KOPT-K1 (cell line): ENCODE measurements around the gene RNASE3.
"Not testable (repeated sequence)": the region's sequence is repeated elsewhere in the genome, so short reads cannot be mapped to it uniquely, and the experiment has no call there.

Source experiments
- H3K27ac ChIP-seq: fragments of 200-600 bp; sonication (generic); 2 replicates; pipeline ENCODE4 v1.5.1; 2016; ENCODE audit warnings: antibody characterized with exemption, mild to moderate bottlenecking, low read depth, low read length; ENCODE audit not compliant: poor library complexity, severe bottlenecking
- H3K36me3 ChIP-seq: fragments of 200-600 bp; sonication (generic); 2 replicates; pipeline ENCODE4 v1.5.1; 2017; ENCODE audit warnings: antibody characterized with exemption, mild to moderate bottlenecking, low read length, moderate library complexity; ENCODE audit not compliant: insufficient read depth
- H3K9me3 ChIP-seq: fragments of 200-600 bp; sonication (generic); 2 replicates; pipeline ENCODE4 v1.5.1; 2017; ENCODE audit warnings: antibody characterized with exemption, low read length, mild to moderate bottlenecking; ENCODE audit not compliant: insufficient read depth, poor library complexity, severe bottlenecking

The RNASE3 gene

GRCh38 chr14:20882787-20883186 lies 8.4 kb upstream of the RNASE3 start:
- not testable (repeated sequence) for H3K27ac ChIP-seq, H3K36me3 ChIP-seq, H3K9me3 ChIP-seq

- H3K27ac ChIP-seq, H3K36me3 ChIP-seq, H3K9me3 ChIP-seq: not testable (repeated sequence)
Measured at GRCh38 chr14:20888411-20888810, 2.8 kb upstream of the RNASE3 start.

- H3K27ac ChIP-seq, H3K36me3 ChIP-seq, H3K9me3 ChIP-seq: not testable (repeated sequence)
Measured at GRCh38 chr14:20895322-20895721, 4.1 kb downstream of the RNASE3 start.

GRCh38 chr14:20904393-20905029 lies 13.3 kb downstream of the RNASE3 start:
- Histone ChIP-seq H3K9me3 (peaks cover 4% of the 10 kb centered on the region), H3K27ac (no peak overlapping the region), H3K36me3 (no peaks in the 10 kb centered on the region)

- Histone ChIP-seq H3K36me3 (no peaks in the 10 kb centered on the region), H3K9me3 (no peaks in the 10 kb centered on the region), H3K27ac (no peak overlapping the region)
Measured at GRCh38 chr14:20905676-20906075, 14.5 kb downstream of the RNASE3 start.

- H3K36me3 ChIP-seq = no peaks in the 10 kb centered on the region
- H3K9me3 ChIP-seq = no peaks in the 10 kb centered on the region
- no peak overlapping the region for H3K27ac ChIP-seq
Measured at GRCh38 chr14:20907214-20907613, 16.0 kb downstream of the RNASE3 start.

- H3K9me3 ChIP-seq, H3K27ac ChIP-seq, H3K36me3 ChIP-seq: not testable (repeated sequence)
Measured at GRCh38 chr14:20910822-20911221, 19.6 kb downstream of the RNASE3 start.

GRCh38 chr14:20919038-20919756 lies 28.0 kb downstream of the RNASE3 start:
- H3K27ac ChIP-seq, H3K36me3 ChIP-seq, H3K9me3 ChIP-seq: not testable (repeated sequence)

GRCh38 chr14:20923766-20924297 lies 32.6 kb downstream of the RNASE3 start:
- not testable (repeated sequence) for H3K27ac ChIP-seq, H3K36me3 ChIP-seq
- H3K9me3 ChIP-seq = peaks cover 11% of the 10 kb centered on the region

GRCh38 chr14:20934148-20934762 lies 43.1 kb downstream of the RNASE3 start:
- H3K36me3 ChIP-seq = no peaks in the 10 kb centered on the region
- no peaks in the 10 kb centered on the region for H3K9me3 ChIP-seq
- H3K27ac ChIP-seq = no peak overlapping the region

- no peak overlapping the region for H3K27ac ChIP-seq
- no peaks in the 10 kb centered on the region for H3K36me3 ChIP-seq
- H3K9me3 ChIP-seq = no peaks in the 10 kb centered on the region
Measured at GRCh38 chr14:20935303-20935984, 44.3 kb downstream of the RNASE3 start.
